GM12864 (cell line): ENCODE data around the gene HLF.

ENCODE experiments used
- DNase-seq: peaks from one replicate; pipeline ENCODE4 v3.0.0-alpha.2; 2011; ENCODE audit warnings: low read depth
- H3K4me3 ChIP-seq: 2 replicates; pipeline ENCODE4 v1.5.1; 2011; ENCODE audit warnings: mild to moderate bottlenecking, low read depth, low read length, control low read depth
- CTCF ChIP-seq: IDR thresholded peaks from 2 replicates; pipeline ENCODE4 v1.5.1; 2011; ENCODE audit warnings: low read depth, mild to moderate bottlenecking, moderate library complexity, low read length, control low read depth, inconsistent platforms; ENCODE audit errors: missing control alignments

HLF gene

GRCh38 chr17:55274355-55275255, 9.8 kb downstream of the HLF start:
- no peak for TF ChIP-seq CTCF
- no peak overlapping the region for H3K4me3 ChIP-seq
- DNase-seq: no peak

- no peak overlapping the region for H3K4me3 ChIP-seq
- TF ChIP-seq CTCF: no peak
- no peak for DNase-seq
These were observed 11.4 kb downstream of the HLF start for GRCh38 chr17:55275894-55276804.

- no peak overlapping the region for H3K4me3 ChIP-seq
- TF ChIP-seq CTCF: no peak
- no peak for DNase-seq
These were observed 13.6 kb downstream of the HLF start for GRCh38 chr17:55278173-55278961.

GRCh38 chr17:55279203-55279602, 14.4 kb downstream of the HLF start:
- no peak overlapping the region for H3K4me3 ChIP-seq
- TF ChIP-seq CTCF: no peak
- no peak for DNase-seq

GRCh38 chr17:55279788-55280187, 15.0 kb downstream of the HLF start:
- no peak overlapping the region for H3K4me3 ChIP-seq
- no peak for TF ChIP-seq CTCF
- no peak for DNase-seq

- H3K4me3 ChIP-seq: no peak overlapping the region
- no peak for TF ChIP-seq CTCF
- DNase-seq: no peak
These were observed 15.5 kb downstream of the HLF start for GRCh38 chr17:55280212-55280611.
